Sigmoid colon (tissue), 3 donors: ENCODE data around the gene ANKRD27.

Experiments
- CTCF ChIP-seq, 4 experiments: fragments of 450-650 bp in 3 of 4; fragments of 200-600 bp in 1 of 4; IDR thresholded peaks; one replicate each; pipeline ENCODE4 v1.5.1; 2016 to 2019; ENCODE audit warnings: antibody characterized with exemption in 4 of 4, mild to moderate bottlenecking in 3 of 4, moderate library complexity in 2 of 4
- POLR2A ChIP-seq, 2 donors: fragments of 450-650 bp; IDR thresholded peaks; one replicate each; pipeline ENCODE4 v1.6.1; 2016; ENCODE audit warnings: antibody characterized with exemption in 2 of 2, mild to moderate bottlenecking in 2 of 2, moderate library complexity in 2 of 2

GRCh38 chr19:32691291-32691951 is 16.4 kb upstream of the ANKRD27 start, which contains the start of gene NUDT19:
- TF ChIP-seq CTCF (IDR thresholded peaks at IDR 0.05) = no peak
- TF ChIP-seq POLR2A (IDR thresholded peaks at IDR 0.05) = peak; percentile 42 to 57
